ENCODE results near the gene DEAF1. TPM values are rescaled to one million over a fixed set of nuclear protein-coding genes. Genes with fewer than 3 reads are reported as not detected.
A peak's percentile ranks its signal among the peaks of the same experiment; 100 is the strongest.

The DEAF1 gene
- total and polyA plus RNA-seq, 2 experiments from 2014 or later: 42.6 to 47.8 TPM

GRCh38 chr11:686451-687243 lies 8.4 kb downstream of the DEAF1 start:
- peaks cover 21% of the 10 kb centered on the region for H3K4me1 Mint-ChIP-seq
- no peak overlapping the region for H3K27ac Mint-ChIP-seq
- H3F3A ChIP-seq (replicated peaks; ENCODE audit: low read depth): peaks cover 22% of the 10 kb centered on the region
- H3K79me2 ChIP-seq (replicated peaks; ENCODE audit: insufficient read depth): peaks cover 18% of the 10 kb centered on the region
- no peak for DNase-seq (ENCODE audit: low spot score)
- peaks cover 15% of the 10 kb centered on the region for H3K4me1 ChIP-seq (ENCODE audit: insufficient read depth)
- peaks cover 1% of the 10 kb centered on the region for H3K27me3 Mint-ChIP-seq (ENCODE audit: insufficient read depth, low read depth, poor library complexity)
- no peak overlapping the region for H3K4me2 ChIP-seq
- no peak for TF ChIP-seq EZH2phosphoT487 (IDR thresholded peaks at IDR 0.05; ENCODE audit: unreplicated experiment)
- no peak for ATAC-seq
- no peaks in the 10 kb centered on the region for H3K27me3 ChIP-seq (ENCODE audit: insufficient read depth)
- no peaks in the 10 kb centered on the region for H3K9me2 ChIP-seq (ENCODE audit: insufficient read depth)
- H3K36me3 Mint-ChIP-seq (ENCODE audit: low read depth): peaks cover 77% of the 10 kb centered on the region
- H2AFZ ChIP-seq: no peak overlapping the region
- no peaks in the 10 kb centered on the region for H3K9me3 Mint-ChIP-seq
- H3K4me3 ChIP-seq: no peak overlapping the region
- H3K27ac ChIP-seq (ENCODE audit: low read depth): no peak overlapping the region
- no peak overlapping the region for H3K4me3 Mint-ChIP-seq
- H4K20me1 ChIP-seq (replicated peaks; ENCODE audit: insufficient read depth): 0 out of 2 replicates have a peak, but pooled peaks cover 5% of the 10 kb centered on the region
- peaks cover 9% of the 10 kb centered on the region; the same call in 1 of the 2 replicates for H3K36me3 ChIP-seq (ENCODE audit: insufficient read depth)

- H3K27me3 Mint-ChIP-seq (ENCODE audit: insufficient read depth, low read depth, poor library complexity): no peaks in the 10 kb centered on the region
- Histone ChIP-seq H3K4me2 (no peak overlapping the region), H4K20me1 (replicated peaks; ENCODE audit: insufficient read depth) (peaks cover 5% of the 10 kb centered on the region; the same call in 1 of the 2 replicates), H3K4me1 (ENCODE audit: insufficient read depth) (peaks cover 15% of the 10 kb centered on the region), H3F3A (replicated peaks; ENCODE audit: low read depth) (peaks cover 19% of the 10 kb centered on the region; the same call in 1 of the 2 replicates), H2AFZ (no peak overlapping the region), H3K79me2 (replicated peaks; ENCODE audit: insufficient read depth) (no peaks in the 10 kb centered on the region), H3K27me3 (ENCODE audit: insufficient read depth) (no peaks in the 10 kb centered on the region), H3K9me2 (ENCODE audit: insufficient read depth) (no peaks in the 10 kb centered on the region), H3K27ac (ENCODE audit: low read depth) (0 out of 2 replicates have a peak overlapping the region, but pooled peaks have one; percentile 59), H3K4me3 (no peak overlapping the region), H3K36me3 (ENCODE audit: insufficient read depth) (peaks cover 20% of the 10 kb centered on the region; the same call in 1 of the 2 replicates)
- TF ChIP-seq STAT1 (IDR thresholded peaks at IDR 0.05; ENCODE audit: unreplicated experiment): no peak
- TF ChIP-seq ZNF462 (CRISPR knock-in tag; IDR thresholded peaks at IDR 0.05): no peak
- no peak for TF ChIP-seq NANOG (IDR thresholded peaks at IDR 0.05; ENCODE audit: borderline replicate concordance)
- no peak for TF ChIP-seq CREB1 (CRISPR knock-in tag; IDR thresholded peaks at IDR 0.05; ENCODE audit: low read depth)
- no peak for TF ChIP-seq ZNF331 (CRISPR knock-in tag; IDR thresholded peaks at IDR 0.05; ENCODE audit: low read depth)
- TF ChIP-seq POLR2AphosphoS5 (IDR thresholded peaks at IDR 0.05; ENCODE audit: low read depth): no peak
- no peak for TF ChIP-seq ETS1 (IDR thresholded peaks at IDR 0.05)
- TF ChIP-seq CTCF (conservative IDR thresholded peaks at IDR 0.05; ENCODE audit: low read depth in 2 of 2): 0 out of 4 replicates have a peak, but pooled peaks of 1 of the 2 experiments have one; percentile 15
- H3K27ac Mint-ChIP-seq: peak overlapping the region; percentile 65; the same call in 1 of the 2 replicates
- H3K9me3 Mint-ChIP-seq: no peaks in the 10 kb centered on the region
- DNase-seq (ENCODE audit: low spot score) (no peak), ATAC-seq (peak; percentile 25; the same call in 1 of the 3 replicates)
- H3K36me3 Mint-ChIP-seq (ENCODE audit: low read depth): peaks cover 75% of the 10 kb centered on the region
- H3K4me1 Mint-ChIP-seq: peaks cover 19% of the 10 kb centered on the region
- H3K4me3 Mint-ChIP-seq: no peak overlapping the region
Measured at GRCh38 chr11:680970-681369, 14.1 kb downstream of the DEAF1 start.

All from GM23338 (cell line).